WTC11 (cell line): ENCODE data around the gene DHTKD1. TPM values are rescaled to one million over a fixed set of nuclear protein-coding genes. Genes with fewer than 3 reads are reported as not detected.

Experiments
- ATAC-seq: fragments of 200-7000 bp; cut with Tn5 transposase; 2 replicates; pipeline ENCODE4 v1.10.0; 2021; ENCODE audit warnings: mild to moderate bottlenecking, moderate library complexity
- CTCF ChIA-PET: fragments of 300-600 bp; sonication (Branson Sonifier 250); formaldehyde crosslinking; loops from one replicate; lab custom pipeline; 2021; ENCODE audit warnings: antibody characterized with exemption; lab: Charles Lee
- POLR2A ChIA-PET: fragments of 350-600 bp; sonication (Branson Sonifier 250); formaldehyde crosslinking; loops from one replicate; lab custom pipeline; 2021; ENCODE audit warnings: antibody characterized with exemption; lab: Charles Lee
- DNase-seq: peaks from one replicate; pipeline ENCODE4 v3.0.0; 2021; ENCODE audit warnings: low spot score
- H3K27ac Mint-ChIP-seq: 2 replicates; pipeline ENCODE4 v1.8.0; 2021; ENCODE audit warnings: mixed read lengths
- H3K27me3 Mint-ChIP-seq: 2 replicates; pipeline ENCODE4 v1.8.0; 2021; ENCODE audit warnings: low read depth, mild to moderate bottlenecking, moderate library complexity, mixed read lengths
- H3K36me3 Mint-ChIP-seq: 2 replicates; pipeline ENCODE4 v1.8.0; 2021; ENCODE audit warnings: mixed read lengths
- H3K4me1 Mint-ChIP-seq: 2 replicates; pipeline ENCODE4 v1.8.0; 2022; ENCODE audit warnings: mixed read lengths
- H3K4me3 Mint-ChIP-seq: 2 replicates; pipeline ENCODE4 v1.8.0; 2021; ENCODE audit warnings: mild to moderate bottlenecking, moderate library complexity, mixed read lengths
- H3K9me3 Mint-ChIP-seq: 2 replicates; pipeline ENCODE4 v1.8.0; 2021; ENCODE audit warnings: mixed read lengths
- AR ChIP-seq: fragments of 250-450 bp; sonication (Bioruptor Pico); IDR thresholded peaks from 2 replicates; pipeline ENCODE4 v1.9.0; 2021; ENCODE audit warnings: mild to moderate bottlenecking
- CREB1 ChIP-seq: sonication (generic); formaldehyde crosslinking; IDR thresholded peaks from 2 replicates; pipeline ENCODE4 v1.8.0; 2023; ENCODE audit warnings: mild to moderate bottlenecking, missing genetic modification reagents
- E2F5 ChIP-seq: sonication (generic); formaldehyde crosslinking; IDR thresholded peaks from 2 replicates; pipeline ENCODE4 v1.8.1; 2022; ENCODE audit warnings: mild to moderate bottlenecking, moderate library complexity, missing genetic modification reagents
- ELF4 ChIP-seq: sonication (generic); formaldehyde crosslinking; IDR thresholded peaks from 2 replicates; pipeline ENCODE4 v1.8.1; 2022; ENCODE audit warnings: low read depth, mild to moderate bottlenecking, moderate library complexity, missing genetic modification reagents
- ERG ChIP-seq: fragments of 250-450 bp; sonication (Bioruptor Pico); IDR thresholded peaks from 2 replicates; pipeline ENCODE4 v1.8.0; 2021; ENCODE audit warnings: mild to moderate bottlenecking
- ETV6 ChIP-seq: sonication (generic); formaldehyde crosslinking; IDR thresholded peaks from 2 replicates; pipeline ENCODE4 v1.8.1; 2022; ENCODE audit warnings: mild to moderate bottlenecking, missing genetic modification reagents
- FOXJ3 ChIP-seq: sonication (generic); formaldehyde crosslinking; IDR thresholded peaks from 2 replicates; pipeline ENCODE4 v1.9.0; 2021; ENCODE audit warnings: missing genetic modification reagents, mild to moderate bottlenecking, borderline replicate concordance
- FOXP1 ChIP-seq: sonication (generic); formaldehyde crosslinking; IDR thresholded peaks from 2 replicates; pipeline ENCODE4 v1.8.0; 2022; ENCODE audit warnings: missing genetic modification reagents, mild to moderate bottlenecking, moderate library complexity, borderline replicate concordance
- GRHL2 ChIP-seq: fragments of 250-450 bp; sonication (Bioruptor Pico); IDR thresholded peaks from 2 replicates; pipeline ENCODE4 v1.8.0; 2022; ENCODE audit warnings: mild to moderate bottlenecking, moderate library complexity; ENCODE audit not compliant: insufficient replicate concordance, severe bottlenecking
- IRF1 ChIP-seq: sonication (generic); formaldehyde crosslinking; IDR thresholded peaks from 2 replicates; pipeline ENCODE4 v1.8.0; 2023; ENCODE audit warnings: missing genetic modification reagents
- JAZF1 ChIP-seq: fragments of 250-450 bp; sonication (Bioruptor Pico); IDR thresholded peaks from 2 replicates; pipeline ENCODE4 v1.9.0; 2021; ENCODE audit warnings: moderate library complexity, mild to moderate bottlenecking, inconsistent platforms
- JUN ChIP-seq: sonication (generic); formaldehyde crosslinking; IDR thresholded peaks from 2 replicates; pipeline ENCODE4 v1.8.0; 2023; ENCODE audit warnings: mild to moderate bottlenecking, missing genetic modification reagents
- KAT7 ChIP-seq: sonication (generic); formaldehyde crosslinking; IDR thresholded peaks from 2 replicates; pipeline ENCODE4 v1.8.1; 2023; ENCODE audit warnings: missing genetic modification reagents, mild to moderate bottlenecking, borderline replicate concordance
- MYBL2 ChIP-seq: sonication (generic); formaldehyde crosslinking; IDR thresholded peaks from 2 replicates; pipeline ENCODE4 v1.8.1; 2023; ENCODE audit warnings: mild to moderate bottlenecking, moderate library complexity, missing genetic modification reagents
- NFATC4 ChIP-seq: fragments of 250-450 bp; sonication (Bioruptor Pico); IDR thresholded peaks from 2 replicates; pipeline ENCODE4 v1.9.0; 2021; ENCODE audit warnings: mild to moderate bottlenecking
- NR2C2 ChIP-seq: sonication (generic); formaldehyde crosslinking; IDR thresholded peaks from 2 replicates; pipeline ENCODE4 v1.8.0; 2022; ENCODE audit warnings: mild to moderate bottlenecking, missing genetic modification reagents
- SMAD3 ChIP-seq: sonication (generic); formaldehyde crosslinking; IDR thresholded peaks from 2 replicates; pipeline ENCODE4 v1.8.0; 2022; ENCODE audit warnings: missing genetic modification reagents, mild to moderate bottlenecking, borderline replicate concordance
- SOX15 ChIP-seq: fragments of 250-450 bp; sonication (Bioruptor Pico); IDR thresholded peaks from 2 replicates; pipeline ENCODE4 v1.9.0; 2021; ENCODE audit warnings: mild to moderate bottlenecking
- STAT6 ChIP-seq: sonication (generic); formaldehyde crosslinking; conservative IDR thresholded peaks from 2 replicates; pipeline ENCODE4 v1.8.1; 2023; ENCODE audit warnings: mild to moderate bottlenecking, low read depth, missing genetic modification reagents, moderate library complexity
- TEAD4 ChIP-seq: sonication (generic); formaldehyde crosslinking; IDR thresholded peaks from 2 replicates; pipeline ENCODE4 v1.8.0; 2022; ENCODE audit warnings: mild to moderate bottlenecking, missing genetic modification reagents
- ZMAT4 ChIP-seq: fragments of 250-450 bp; sonication (Bioruptor Pico); IDR thresholded peaks from 2 replicates; pipeline ENCODE4 v1.9.0; 2021; ENCODE audit warnings: mild to moderate bottlenecking
- ZNF232 ChIP-seq: sonication (generic); formaldehyde crosslinking; IDR thresholded peaks from 2 replicates; pipeline ENCODE4 v1.8.0; 2022; ENCODE audit warnings: mild to moderate bottlenecking, missing genetic modification reagents
- ZNF416 ChIP-seq: fragments of 250-450 bp; sonication (Bioruptor Pico); IDR thresholded peaks from 2 replicates; pipeline ENCODE4 v1.9.0; 2021; ENCODE audit warnings: mild to moderate bottlenecking, inconsistent platforms
- ZNF423 ChIP-seq: fragments of 250-450 bp; sonication (Bioruptor Pico); IDR thresholded peaks from 2 replicates; pipeline ENCODE4 v2.1.2; 2022; ENCODE audit warnings: mild to moderate bottlenecking, moderate library complexity
- ZNF512 ChIP-seq: sonication (generic); formaldehyde crosslinking; IDR thresholded peaks from 2 replicates; pipeline ENCODE4 v1.8.1; 2022; ENCODE audit warnings: missing genetic modification reagents, borderline replicate concordance
- total RNA-seq: library from RNA; stranded (reverse); gene quantifications from 3 replicates; pipeline ENCODE4 v1.2.3, GENCODE V29; 2021

DHTKD1 gene
- total RNA-seq, 1 experiment from 2014 or later = 57.9 TPM

- TF ChIP-seq E2F5 (CRISPR knock-in tag) (no peak), NR2C2 (no peak), ELF4 (no peak), JAZF1 (CRISPR knock-in tag) (no peak), ETV6 (CRISPR knock-in tag) (no peak), GRHL2 (CRISPR knock-in tag) (no peak), ZNF512 (CRISPR knock-in tag) (no peak), ZNF423 (CRISPR knock-in tag) (no peak), SOX15 (CRISPR knock-in tag) (no peak)
Observed at GRCh38 chr10:12027539-12027938, 41.2 kb upstream of the DHTKD1 start (continued).

- Mint-ChIP-seq H3K36me3 (peaks cover 44% of the 10 kb centered on the region), H3K9me3 (no peaks in the 10 kb centered on the region), H3K4me1 (peaks cover 11% of the 10 kb centered on the region), H3K27ac (no peak overlapping the region), H3K27me3 (no peaks in the 10 kb centered on the region), H3K4me3 (no peak overlapping the region)
- CTCF ChIA-PET = no interaction called here
- POLR2A ChIA-PET = interaction anchor here (0.7 kb wide), 1 partner anchor 8 kb away, joined by 3 read pairs; no protein-coding TSS in a partner anchor
- no peak for DNase-seq
- ATAC-seq = no peak
- TF ChIP-seq MYBL2 (CRISPR knock-in tag) (no peak), FOXJ3 (CRISPR knock-in tag) (no peak), AR (no peak)
Observed at GRCh38 chr10:12031404-12031803, 37.4 kb upstream of the DHTKD1 start.

GRCh38 chr10:12036073-12036655 is 32.6 kb upstream of the DHTKD1 start:
- H3K27me3 Mint-ChIP-seq = no peaks in the 10 kb centered on the region
- DNase-seq (no peak), ATAC-seq (no peak)
- peaks cover 20% of the 10 kb centered on the region for H3K36me3 Mint-ChIP-seq
- peaks cover 11% of the 10 kb centered on the region for H3K4me1 Mint-ChIP-seq
- H3K4me3 Mint-ChIP-seq = no peak overlapping the region
- H3K9me3 Mint-ChIP-seq = no peaks in the 10 kb centered on the region
- no peak overlapping the region for H3K27ac Mint-ChIP-seq
- ChIA-PET CTCF (no interaction called here), POLR2A (no interaction called here)
- TF ChIP-seq TEAD4 (CRISPR knock-in tag) (no peak), JUN (CRISPR knock-in tag) (no peak), STAT6 (CRISPR knock-in tag) (no peak), ZMAT4 (CRISPR knock-in tag) (no peak), IRF1 (CRISPR knock-in tag) (no peak), NFATC4 (no peak), ERG (CRISPR knock-in tag) (no peak), CREB1 (CRISPR knock-in tag) (no peak), KAT7 (CRISPR knock-in tag) (no peak), FOXP1 (CRISPR knock-in tag) (no peak), ZNF416 (no peak), JAZF1 (CRISPR knock-in tag) (no peak), ZNF232 (CRISPR knock-in tag) (no peak), SMAD3 (no peak)
